Tibial nerve (tissue), 4 donors: Measurements from ENCODE around the gene UNKL. TPM values are rescaled to one million over a fixed set of nuclear protein-coding genes. Genes with fewer than 3 reads are reported as not detected.

Experiments
- DNase-seq, 2 donors: peaks; one replicate each; pipeline ENCODE4 v3.0.0-alpha.2; 2019; ENCODE audit warnings: low spot score in 2 of 2
- H3K27ac ChIP-seq, 4 donors: fragments of 200-600 bp; sonication (generic) in 3 of 4; one replicate each; pipeline ENCODE4 v1.5.1; 2017 to 2019; ENCODE audit warnings: mild to moderate bottlenecking in 1 of 4
- H3K27me3 ChIP-seq, 2 donors: fragments of 200-600 bp; sonication (generic) in 1 of 2; one replicate each; pipeline versions ENCODE4 v1.5.1 to v1.6.0; 2017 to 2019
- H3K36me3 ChIP-seq, 3 donors: fragments of 200-600 bp; sonication (generic); one replicate each; pipeline ENCODE4 v1.5.1; 2018 to 2019
- H3K4me1 ChIP-seq, 4 donors: fragments of 200-600 bp; sonication (generic) in 3 of 4; one replicate each; pipeline ENCODE4 v1.5.1; 2017 to 2019
- H3K4me3 ChIP-seq, 4 donors: fragments of 200-600 bp; sonication (generic) in 3 of 4; one replicate each; pipeline ENCODE4 v1.5.1; 2017 to 2019; ENCODE audit warnings: mild to moderate bottlenecking in 1 of 4, moderate library complexity in 1 of 4
- H3K9me3 ChIP-seq, 4 donors: fragments of 200-600 bp; sonication (generic) in 3 of 4; one replicate each; pipeline ENCODE4 v1.5.1; 2017 to 2019
- EP300 ChIP-seq, 2 donors: sonication (generic); formaldehyde crosslinking; IDR thresholded peaks; one replicate each; pipeline ENCODE4 v1.6.1; 2017; ENCODE audit warnings: antibody characterized with exemption in 2 of 2, mild to moderate bottlenecking in 1 of 2
- POLR2A ChIP-seq, 2 donors: fragments of 450-650 bp; IDR thresholded peaks; one replicate each; pipeline ENCODE4 v1.6.1; 2017; ENCODE audit warnings: antibody characterized with exemption in 2 of 2, mild to moderate bottlenecking in 2 of 2, moderate library complexity in 2 of 2
- WGBS, 2 donors: methylation state at CpG; one replicate each; pipeline ENCODE4 v1.1.5; 2018; 5-methylcytosine and 5-hydroxymethylcytosine counted together
- total RNA-seq, 4 donors: library from RNA; depleted of rRNA; stranded (reverse); fragments of >200 nt; gene quantifications; one replicate each; pipeline ENCODE4 v1.1.0, GENCODE V29; 2016
- TF ChIP-seq, protein P1 (sequence below), 5 experiments: fragments of 200-600 bp in 3 of 5; fragments of 450-650 bp in 2 of 5; sonication (generic) in 3 of 5; IDR thresholded peaks; one replicate each; pipeline ENCODE4 v1.5.1; 2016 to 2019; ENCODE audit warnings: antibody characterized with exemption in 5 of 5, mild to moderate bottlenecking in 3 of 5, moderate library complexity in 2 of 5

The UNKL gene
- total RNA-seq, 4 donors from 2014 or later: 34.3 to 70.5 (median 45.0) TPM

DNA sequence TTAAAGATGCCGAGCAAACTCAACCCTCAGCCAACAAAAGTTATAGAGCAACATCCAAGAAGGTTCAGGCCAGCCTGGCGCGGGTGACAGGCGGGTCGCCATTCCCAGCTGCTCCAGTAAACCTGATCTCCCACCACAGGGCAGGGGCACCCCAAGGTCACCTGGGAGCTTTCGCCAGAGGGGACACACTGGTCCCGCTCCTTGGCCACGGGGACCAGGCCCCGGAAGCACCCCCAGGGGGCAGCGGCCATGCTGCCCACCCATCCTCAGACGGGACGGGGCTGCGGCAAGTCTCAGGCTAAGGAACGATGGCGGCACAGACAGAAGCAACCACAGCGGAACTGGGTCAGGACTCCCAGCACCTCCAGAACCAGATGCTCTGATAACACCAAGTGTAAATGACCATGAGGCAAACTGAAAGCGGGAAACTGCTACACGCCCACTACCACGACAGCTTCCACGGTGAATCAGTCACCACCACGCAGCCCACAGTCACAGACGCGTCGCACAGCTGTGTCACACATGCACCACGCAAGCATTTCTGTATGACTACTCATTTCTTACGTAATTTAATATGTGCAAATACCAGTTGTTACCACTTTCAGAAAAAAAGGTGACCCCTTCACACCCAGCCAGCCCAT lies 44.0 kb upstream of the UNKL start:
- TF ChIP-seq, protein P1, sequence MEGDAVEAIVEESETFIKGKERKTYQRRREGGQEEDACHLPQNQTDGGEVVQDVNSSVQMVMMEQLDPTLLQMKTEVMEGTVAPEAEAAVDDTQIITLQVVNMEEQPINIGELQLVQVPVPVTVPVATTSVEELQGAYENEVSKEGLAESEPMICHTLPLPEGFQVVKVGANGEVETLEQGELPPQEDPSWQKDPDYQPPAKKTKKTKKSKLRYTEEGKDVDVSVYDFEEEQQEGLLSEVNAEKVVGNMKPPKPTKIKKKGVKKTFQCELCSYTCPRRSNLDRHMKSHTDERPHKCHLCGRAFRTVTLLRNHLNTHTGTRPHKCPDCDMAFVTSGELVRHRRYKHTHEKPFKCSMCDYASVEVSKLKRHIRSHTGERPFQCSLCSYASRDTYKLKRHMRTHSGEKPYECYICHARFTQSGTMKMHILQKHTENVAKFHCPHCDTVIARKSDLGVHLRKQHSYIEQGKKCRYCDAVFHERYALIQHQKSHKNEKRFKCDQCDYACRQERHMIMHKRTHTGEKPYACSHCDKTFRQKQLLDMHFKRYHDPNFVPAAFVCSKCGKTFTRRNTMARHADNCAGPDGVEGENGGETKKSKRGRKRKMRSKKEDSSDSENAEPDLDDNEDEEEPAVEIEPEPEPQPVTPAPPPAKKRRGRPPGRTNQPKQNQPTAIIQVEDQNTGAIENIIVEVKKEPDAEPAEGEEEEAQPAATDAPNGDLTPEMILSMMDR (IDR thresholded peaks at IDR 0.05): no peak
- no peak for TF ChIP-seq EP300 (IDR thresholded peaks at IDR 0.05)
- TF ChIP-seq POLR2A (IDR thresholded peaks at IDR 0.05): no peak
- WGBS, 2 donors: 92% methylated on average over 26 of the region's 26 CpGs
- Histone ChIP-seq H3K9me3 (no peaks in the 10 kb centered on the region), H3K27me3 (no peaks in the 10 kb centered on the region), H3K36me3 (peaks cover 0 to 92% (median 22%) of the 10 kb centered on the region in 3 donors), H3K4me1 (no peaks in the 10 kb centered on the region), H3K4me3 (no peak overlapping the region), H3K27ac (no peak overlapping the region)
- DNase-seq: no peak

DNA sequence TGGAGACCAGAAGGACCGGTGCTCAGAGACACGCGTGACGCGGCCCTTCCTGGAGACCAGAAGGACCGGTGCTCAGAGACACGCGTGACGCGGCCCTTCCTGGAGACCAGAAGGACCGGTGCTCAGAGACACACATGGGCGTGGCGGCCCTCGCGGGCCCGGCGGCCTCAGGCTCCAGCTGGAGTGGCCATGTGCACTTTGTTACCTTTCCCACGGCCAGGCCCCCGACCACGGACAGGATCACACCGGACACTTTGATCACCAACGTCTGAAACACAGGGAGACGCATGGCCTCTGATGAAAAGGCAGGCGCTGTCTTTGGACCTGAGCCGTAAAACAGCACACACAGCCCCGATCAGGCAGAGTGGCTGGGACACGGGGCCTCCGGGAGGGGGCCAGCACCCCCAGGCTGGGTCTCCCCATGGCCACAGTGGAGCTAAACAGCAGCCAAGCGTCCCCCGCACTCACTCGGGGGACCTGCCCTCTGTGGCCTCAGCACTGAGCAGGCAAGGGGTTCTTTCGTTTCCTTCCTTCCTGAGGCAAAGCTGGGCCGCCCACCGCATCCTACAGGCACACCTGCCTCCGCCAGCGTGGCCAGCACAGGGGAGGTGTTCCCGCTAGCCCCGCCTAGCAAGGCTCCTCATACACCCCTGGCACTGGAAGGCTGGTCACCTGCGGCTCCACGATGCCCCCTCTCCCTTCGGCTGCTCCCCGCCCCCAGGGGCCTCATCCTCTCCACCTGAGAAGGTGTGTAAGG lies 43.2 kb upstream of the UNKL start:
- Histone ChIP-seq H3K4me1 (no peaks in the 10 kb centered on the region), H3K9me3 (no peaks in the 10 kb centered on the region), H3K27me3 (no peaks in the 10 kb centered on the region), H3K36me3 (peaks cover 0 to 92% (median 25%) of the 10 kb centered on the region in 3 donors), H3K4me3 (no peak overlapping the region), H3K27ac (no peak overlapping the region)
- DNase-seq: no peak
- TF ChIP-seq POLR2A (IDR thresholded peaks at IDR 0.05) (no peak), EP300 (IDR thresholded peaks at IDR 0.05) (no peak)
- TF ChIP-seq, protein P1 (IDR thresholded peaks at IDR 0.05): no peak
- WGBS, 2 donors: 88 to 91% methylated on average over 35 to 41 of the region's 42 CpGs

DNA sequence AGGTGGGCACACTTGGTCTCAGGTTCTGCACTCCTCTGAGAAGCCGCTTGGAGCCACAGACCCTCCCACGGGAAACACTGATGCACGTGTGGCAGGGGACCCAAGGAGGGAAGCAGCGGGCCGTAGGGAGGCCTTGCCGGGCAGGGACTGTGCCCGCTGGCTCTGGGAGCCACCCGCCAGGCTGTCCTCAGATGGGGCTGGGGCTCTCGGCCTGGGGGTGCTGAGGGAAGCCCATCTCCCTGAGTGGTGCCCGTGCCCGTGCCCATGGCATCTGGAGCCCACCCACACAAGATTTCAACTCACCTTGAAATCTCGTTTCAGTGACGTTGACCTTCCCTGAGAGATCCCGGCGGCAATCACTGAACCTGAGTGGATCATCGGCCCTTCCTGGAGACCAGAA lies 42.4 kb upstream of the UNKL start:
- no peaks in the 10 kb centered on the region for H3K27me3 ChIP-seq
- no peaks in the 10 kb centered on the region for H3K9me3 ChIP-seq
- H3K4me1 ChIP-seq: no peaks in the 10 kb centered on the region
- H3K4me3 ChIP-seq: no peak overlapping the region
- peaks cover 0 to 96% (median 30%) of the 10 kb centered on the region in 3 donors for H3K36me3 ChIP-seq
- 89 to 91% methylated on average over 16 of the region's 16 CpGs for WGBS, 2 donors
- TF ChIP-seq, protein P1 (IDR thresholded peaks at IDR 0.05): no peak
- no peak for TF ChIP-seq POLR2A (IDR thresholded peaks at IDR 0.05)
- no peak for TF ChIP-seq EP300 (IDR thresholded peaks at IDR 0.05)
- no peak for DNase-seq
- H3K27ac ChIP-seq: no peak overlapping the region

DNA sequence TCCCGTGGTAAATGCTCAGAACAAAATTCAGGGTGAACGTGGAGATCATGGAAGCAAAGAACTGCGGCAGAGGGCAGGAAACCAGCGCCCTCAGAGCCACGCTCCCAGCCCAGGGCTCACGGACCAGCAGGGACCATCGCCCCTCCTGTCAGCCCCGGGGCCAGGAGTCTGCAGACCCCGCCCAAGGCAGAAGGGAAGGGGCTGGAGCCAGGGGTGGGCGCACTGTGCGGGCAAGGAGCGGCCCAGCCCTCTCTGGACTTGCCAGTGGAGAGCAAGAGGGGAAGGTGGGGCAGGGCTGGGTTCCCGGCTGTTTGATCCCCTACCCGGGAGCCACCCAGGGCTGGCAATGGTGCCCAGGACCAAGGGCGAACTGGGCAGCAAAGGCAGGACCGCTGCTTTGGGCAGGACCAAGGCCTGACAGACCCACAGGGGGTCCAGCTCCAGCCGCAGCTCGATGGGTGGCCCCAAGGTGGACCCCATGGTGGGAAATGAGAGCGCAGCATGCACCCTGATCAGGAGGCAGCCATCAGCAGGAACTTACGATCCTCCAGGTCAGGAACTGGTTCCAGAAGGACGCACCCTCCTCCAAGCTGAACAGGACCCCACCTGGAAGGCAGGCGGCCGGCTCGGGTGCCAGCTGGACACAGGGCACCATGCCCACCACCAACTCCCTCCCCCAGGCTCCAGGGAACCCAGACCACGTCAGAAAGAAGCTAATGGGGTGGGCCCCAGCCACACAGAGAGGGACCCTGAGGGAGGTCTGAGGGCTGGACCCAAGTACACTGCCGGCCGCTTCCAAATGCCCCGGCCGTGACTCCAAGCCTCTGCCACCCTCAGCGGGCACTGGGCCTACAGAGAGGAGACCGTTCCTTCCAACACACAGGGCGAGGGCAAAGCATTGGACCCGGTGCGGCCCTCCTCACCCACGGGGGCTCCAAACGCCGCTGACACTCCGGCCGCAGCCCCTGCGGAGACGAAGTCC lies 41.0 kb upstream of the UNKL start:
- Histone ChIP-seq H3K27me3 (no peaks in the 10 kb centered on the region), H3K4me1 (no peaks in the 10 kb centered on the region), H3K36me3 (peaks cover 0 to 96% (median 30%) of the 10 kb centered on the region in 3 donors), H3K4me3 (no peak overlapping the region), H3K27ac (no peak overlapping the region), H3K9me3 (no peaks in the 10 kb centered on the region)
- no peak for TF ChIP-seq EP300 (IDR thresholded peaks at IDR 0.05)
- no peak for TF ChIP-seq POLR2A (IDR thresholded peaks at IDR 0.05)
- TF ChIP-seq, protein P1 (IDR thresholded peaks at IDR 0.05): no peak
- DNase-seq: no peak
- 90 to 95% methylated on average over 32 to 40 of the region's 41 CpGs for WGBS, 2 donors
